B cell (primary cell): ENCODE measurements around the gene OR2G6. TPM values are rescaled to one million over a fixed set of nuclear protein-coding genes. Genes with fewer than 3 reads are reported as not detected.
"Not testable (repeated sequence)": the region's sequence is repeated elsewhere in the genome, so short reads cannot be mapped to it uniquely, and the experiment has no call there.

ENCODE experiments used
- ATAC-seq: fragments of 200-7000 bp; cut with Tn5 transposase; one replicate; pipeline ENCODE4 v1.10.0; 2021; ENCODE audit warnings: low read depth, mild to moderate bottlenecking, moderate number of reproducible peaks, moderate library complexity
- CTCF ChIA-PET: fragments of 350-600 bp; sonication (Branson Sonifier 250); formaldehyde crosslinking; loops from one replicate; lab custom pipeline; 2021; ENCODE audit warnings: antibody characterized with exemption, inconsistent platforms; lab: Charles Lee
- POLR2A ChIA-PET: fragments of 350-600 bp; sonication (Branson Sonifier 250); formaldehyde crosslinking; loops from one replicate; lab custom pipeline; 2021; ENCODE audit warnings: antibody characterized with exemption; lab: Charles Lee
- DNase-seq: peaks from one replicate; pipeline ENCODE4 v3.0.0; 2013
- H2AFZ ChIP-seq: 2 replicates; pipeline ENCODE4 v1.6.1; 2012; ENCODE audit warnings: mild to moderate bottlenecking, low read depth, low read length; ENCODE audit not compliant: insufficient read depth, poor library complexity, severe bottlenecking
- H3K27ac ChIP-seq, 2 donors: 1 replicate in 1 of 2; 2 replicates in 1 of 2; pipeline ENCODE4 v1.5.1; 2012 to 2013; ENCODE audit warnings: low read length in 2 of 2, mild to moderate bottlenecking in 2 of 2, moderate library complexity in 1 of 2
- H3K27me3 ChIP-seq, 4 experiments: fragments of 200-600 bp in 1 of 4; sonication (generic) in 1 of 4; replicated peaks in 1 of 4; 1 replicate in 2 of 4; 2 replicates in 2 of 4; pipeline versions ENCODE4 v1.6.1 to v1.7.0; 2013 to 2016; ENCODE audit warnings: low read length in 3 of 4, mild to moderate bottlenecking in 2 of 4, mixed read lengths in 1 of 4, moderate library complexity in 1 of 4; ENCODE audit not compliant: insufficient read depth in 4 of 4, control insufficient read depth in 3 of 4; ENCODE audit errors: control extremely low read depth in 1 of 4
- H3K36me3 ChIP-seq, 2 experiments: replicated peaks in 1 of 2; 1 replicate in 1 of 2; 2 replicates in 1 of 2; pipeline versions ENCODE4 v1.6.1 to v1.7.1; 2013; ENCODE audit warnings: low read length in 1 of 2; ENCODE audit not compliant: insufficient read depth in 2 of 2, control insufficient read depth in 1 of 2; ENCODE audit errors: control extremely low read depth in 1 of 2, extremely low read depth in 1 of 2
- H3K4me1 ChIP-seq, 2 donors: fragments of 200-600 bp in 1 of 2; sonication (generic) in 1 of 2; 1 replicate in 1 of 2; 2 replicates in 1 of 2; pipeline versions ENCODE4 v1.5.1 to v1.6.1; 2013 to 2017; ENCODE audit warnings: low read length in 2 of 2; ENCODE audit not compliant: control insufficient read depth in 2 of 2, insufficient read depth in 2 of 2
- H3K4me2 ChIP-seq: replicated peaks from 2 replicates; pipeline ENCODE3; 2012; ENCODE audit warnings: mild to moderate bottlenecking, low read depth, low read length; ENCODE audit not compliant: poor library complexity, severe bottlenecking
- H3K4me3 ChIP-seq, 5 experiments: fragments of 200-600 bp in 1 of 5; sonication (generic) in 1 of 5; 1 replicate in 3 of 5; 2 replicates in 2 of 5; pipeline versions ENCODE4 v1.5.1 to v1.7.0; 2011 to 2016; ENCODE audit warnings: low read length in 4 of 5, mild to moderate bottlenecking in 4 of 5, low read depth in 2 of 5, control low read depth in 1 of 5, moderate library complexity in 1 of 5; ENCODE audit not compliant: insufficient read depth in 1 of 5; ENCODE audit errors: control extremely low read depth in 1 of 5, extremely low read depth in 1 of 5
- H3K79me2 ChIP-seq: fragments of 200-600 bp; sonication (generic); one replicate; pipeline ENCODE4 v1.6.0; 2016; ENCODE audit warnings: low read length; ENCODE audit not compliant: control insufficient read depth, insufficient read depth
- H3K9ac ChIP-seq: fragments of 200-600 bp; sonication (generic); 2 replicates; pipeline ENCODE4 v1.6.1; 2017; ENCODE audit warnings: mild to moderate bottlenecking, low read length, moderate library complexity
- H3K9me3 ChIP-seq, 3 donors: one replicate each; pipeline versions ENCODE4 v1.6.1 to v1.7.1; 2013; ENCODE audit warnings: low read length in 2 of 3; ENCODE audit not compliant: control insufficient read depth in 2 of 3, insufficient read depth in 1 of 3; ENCODE audit errors: control extremely low read depth in 1 of 3
- H4K20me1 ChIP-seq: 2 replicates; pipeline ENCODE4 v1.6.0; 2012; ENCODE audit warnings: mild to moderate bottlenecking, low read length; ENCODE audit not compliant: insufficient read depth, control insufficient read depth, poor library complexity, severe bottlenecking
- H3K27ac Mint-ChIP-seq: one replicate; pipeline ENCODE4 v1.8.0; 2021; ENCODE audit warnings: mixed read lengths
- H3K27me3 Mint-ChIP-seq: one replicate; pipeline ENCODE4 v1.8.0; 2021; ENCODE audit warnings: mixed read lengths
- H3K4me1 Mint-ChIP-seq: one replicate; pipeline ENCODE4 v1.8.0; 2021; ENCODE audit warnings: mixed read lengths
- H3K4me3 Mint-ChIP-seq: one replicate; pipeline ENCODE4 v1.8.0; 2021; ENCODE audit warnings: mixed read lengths
- H3K9me3 Mint-ChIP-seq: one replicate; pipeline ENCODE4 v1.8.0; 2022; ENCODE audit warnings: mixed read lengths; ENCODE audit not compliant: insufficient read depth
- EZH2 ChIP-seq: IDR thresholded peaks from 2 replicates; pipeline ENCODE4 v1.6.1; 2012; ENCODE audit warnings: borderline replicate concordance, low read depth, mild to moderate bottlenecking, moderate library complexity, low read length; ENCODE audit not compliant: insufficient read depth, poor library complexity, severe bottlenecking
- WGBS: methylation state at CpG from one replicate; pipeline ENCODE4 v1.1.5; 2013; ENCODE audit warnings: missing lambda C conversion rate; ENCODE audit not compliant: insufficient coverage; 5-methylcytosine and 5-hydroxymethylcytosine counted together
- intact Hi-C: fragments of 100-400 bp; cut with micrococcal nuclease; formaldehyde crosslinking; loops from one replicate; pipeline ENCODE4 v1.10.0; 2022
- polyA plus RNA-seq: library from polyadenylated mRNA; depleted of rRNA; stranded (reverse); fragments of >200 nt; gene quantifications from 2 replicates; pipeline ENCODE4 v1.2.3, GENCODE V29; 2012
- total RNA-seq, 2 donors: library from RNA; stranded (reverse); fragments of 120-200 nt in 1 of 2; gene quantifications; 1 replicate in 1 of 2; 2 replicates in 1 of 2; pipeline versions ENCODE4 v1.2.3 to v1.2.4, GENCODE V29; 2013 to 2022
- TF ChIP-seq, protein P1 (sequence below): fragments of 200-600 bp; IDR thresholded peaks from one replicate; pipeline ENCODE4 v1.8.0; 2022; ENCODE audit warnings: antibody characterized with exemption, mild to moderate bottlenecking

OR2G6 gene
- total and polyA plus RNA-seq, 2 donors (not counting 1 experiment from before 2014, with no cell fraction given): 0.24 to 1.8 TPM

DNA sequence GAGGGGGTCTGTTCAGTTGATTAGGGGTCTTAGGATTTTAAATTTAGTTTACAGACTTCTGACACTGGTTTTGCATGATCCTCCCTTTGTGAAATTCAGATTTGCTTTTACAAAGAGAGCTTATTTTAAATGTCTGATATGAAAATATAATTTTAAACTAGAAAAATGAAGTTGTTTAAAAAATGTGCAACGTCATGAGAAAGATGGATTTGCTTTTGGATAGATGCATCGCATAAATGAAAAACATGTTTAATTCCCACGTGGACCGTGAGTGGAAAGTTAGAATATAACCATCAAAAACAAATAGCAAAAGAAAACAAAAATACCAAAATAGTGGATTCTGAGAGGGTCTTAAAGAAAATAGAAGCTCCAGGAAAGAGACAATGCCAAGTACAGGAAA is 36.7 kb upstream of the OR2G6 start:
- H3K9ac ChIP-seq: no peak overlapping the region
- Mint-ChIP-seq H3K27me3 (no peaks in the 10 kb centered on the region), H3K27ac (no peak overlapping the region), H3K9me3 (no peaks in the 10 kb centered on the region), H3K4me3 (no peak overlapping the region), H3K4me1 (no peaks in the 10 kb centered on the region)
- no peak overlapping the region for H3K27ac ChIP-seq
- ATAC-seq: no peak
- CTCF ChIA-PET: no interaction called here
- TF ChIP-seq EZH2: no peak
- TF ChIP-seq, protein P1, sequence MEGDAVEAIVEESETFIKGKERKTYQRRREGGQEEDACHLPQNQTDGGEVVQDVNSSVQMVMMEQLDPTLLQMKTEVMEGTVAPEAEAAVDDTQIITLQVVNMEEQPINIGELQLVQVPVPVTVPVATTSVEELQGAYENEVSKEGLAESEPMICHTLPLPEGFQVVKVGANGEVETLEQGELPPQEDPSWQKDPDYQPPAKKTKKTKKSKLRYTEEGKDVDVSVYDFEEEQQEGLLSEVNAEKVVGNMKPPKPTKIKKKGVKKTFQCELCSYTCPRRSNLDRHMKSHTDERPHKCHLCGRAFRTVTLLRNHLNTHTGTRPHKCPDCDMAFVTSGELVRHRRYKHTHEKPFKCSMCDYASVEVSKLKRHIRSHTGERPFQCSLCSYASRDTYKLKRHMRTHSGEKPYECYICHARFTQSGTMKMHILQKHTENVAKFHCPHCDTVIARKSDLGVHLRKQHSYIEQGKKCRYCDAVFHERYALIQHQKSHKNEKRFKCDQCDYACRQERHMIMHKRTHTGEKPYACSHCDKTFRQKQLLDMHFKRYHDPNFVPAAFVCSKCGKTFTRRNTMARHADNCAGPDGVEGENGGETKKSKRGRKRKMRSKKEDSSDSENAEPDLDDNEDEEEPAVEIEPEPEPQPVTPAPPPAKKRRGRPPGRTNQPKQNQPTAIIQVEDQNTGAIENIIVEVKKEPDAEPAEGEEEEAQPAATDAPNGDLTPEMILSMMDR: no peak
- H3K4me1 ChIP-seq: no peaks in the 10 kb centered on the region
- no peaks in the 10 kb centered on the region for H4K20me1 ChIP-seq
- no peaks in the 10 kb centered on the region for H3K27me3 ChIP-seq
- DNase-seq: no peak
- WGBS: no CpG with 5 or more reads among the region's 4 CpGs
- no peaks in the 10 kb centered on the region for H3K79me2 ChIP-seq
- no peaks in the 10 kb centered on the region for H3K36me3 ChIP-seq
- no peak overlapping the region for H3K4me3 ChIP-seq
- POLR2A ChIA-PET: interaction anchor here (0.7 kb wide), 1 partner anchor 402 kb away, joined by 9 read pairs; no protein-coding TSS in a partner anchor
- H3K4me2 ChIP-seq: no peak overlapping the region
- no peaks in the 10 kb centered on the region for H3K9me3 ChIP-seq
- intact Hi-C loops: no loop called here
- no peak overlapping the region for H2AFZ ChIP-seq

DNA sequence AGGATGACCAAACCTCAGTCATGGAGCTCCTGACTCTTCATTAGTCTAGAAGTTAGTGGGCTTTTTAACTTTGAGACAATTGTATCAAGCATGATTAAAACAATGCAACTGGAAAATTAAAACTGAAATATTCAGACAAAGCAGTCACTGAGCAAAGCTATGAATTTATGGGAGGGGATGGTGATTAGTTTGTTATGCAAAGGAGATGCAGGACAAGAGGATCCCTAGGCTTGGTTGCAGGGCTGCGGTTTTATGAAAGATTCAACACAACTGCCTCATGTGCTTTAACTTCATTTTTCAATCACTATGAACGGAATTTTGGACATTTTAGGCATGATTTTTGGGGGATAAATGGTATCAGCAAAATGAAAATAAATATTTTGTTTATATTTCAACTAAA is 35.8 kb upstream of the OR2G6 start:
- no CpG with 5 or more reads among the region's 2 CpGs for WGBS
- H3K9me3 Mint-ChIP-seq, H3K4me1 Mint-ChIP-seq, H3K27me3 Mint-ChIP-seq, H3K4me3 Mint-ChIP-seq, H3K4me2 ChIP-seq, H3K27ac ChIP-seq, H3K4me1 ChIP-seq, CTCF ChIA-PET, H3K79me2 ChIP-seq, intact Hi-C loops, H3K36me3 ChIP-seq, H3K9ac ChIP-seq, H3K4me3 ChIP-seq, H3K9me3 ChIP-seq, H3K27me3 ChIP-seq, DNase-seq, H2AFZ ChIP-seq, H4K20me1 ChIP-seq, ATAC-seq, H3K27ac Mint-ChIP-seq: not testable (repeated sequence)
- POLR2A ChIA-PET: interaction anchor here (0.7 kb wide), 1 partner anchor 401 kb away, joined by 9 read pairs; no protein-coding TSS in a partner anchor

DNA sequence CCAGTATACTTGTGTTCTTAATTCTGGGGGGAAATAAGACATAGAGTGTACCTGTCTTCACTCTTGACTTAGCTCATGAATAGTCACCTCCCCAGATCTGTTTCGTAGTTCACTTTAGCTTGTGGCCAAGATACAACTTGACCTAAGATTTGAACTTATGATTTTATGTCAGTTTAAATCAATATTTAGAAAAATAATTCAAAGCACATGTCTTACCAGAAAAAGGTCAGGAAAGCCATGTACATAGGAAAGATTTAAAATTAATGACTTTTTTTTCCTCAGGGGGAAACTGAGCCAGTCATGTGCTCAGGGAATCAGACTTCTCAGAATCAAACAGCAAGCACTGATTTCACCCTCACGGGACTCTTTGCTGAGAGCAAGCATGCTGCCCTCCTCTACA is 34.8 kb upstream of the OR2G6 start, which contains the start of gene OR2T3:
OR2T3 (plus strand) TSS at position 301 of the 400 bp plus-strand sequence; CDS start at position 301, 0 bp downstream.
- H2AFZ ChIP-seq, ATAC-seq, H3K4me3 Mint-ChIP-seq, H3K27ac ChIP-seq, H3K4me2 ChIP-seq, H3K4me1 ChIP-seq, H3K4me3 ChIP-seq, CTCF ChIA-PET, H3K27me3 Mint-ChIP-seq, DNase-seq, H3K9ac ChIP-seq, H3K36me3 ChIP-seq, H3K27ac Mint-ChIP-seq, intact Hi-C loops, H4K20me1 ChIP-seq, H3K79me2 ChIP-seq, H3K4me1 Mint-ChIP-seq, POLR2A ChIA-PET, H3K9me3 ChIP-seq, H3K9me3 Mint-ChIP-seq, H3K27me3 ChIP-seq: not testable (repeated sequence)
- WGBS: no CpG with 5 or more reads among the region's 2 CpGs
